GM12865 (cell line): Measurements from ENCODE around the gene RELN.

Experiments
- DNase-seq: peaks from one replicate; pipeline ENCODE4 v3.0.0; 2010; ENCODE audit warnings: low read depth
- H3K4me3 ChIP-seq: 2 replicates; pipeline ENCODE4 v1.5.1; 2011; ENCODE audit warnings: mild to moderate bottlenecking, low read depth, low read length, control low read depth
- TF ChIP-seq, protein P1 (sequence below): IDR thresholded peaks from 2 replicates; pipeline ENCODE4 v1.5.1; 2011; ENCODE audit warnings: low read length, control low read depth, low read depth, inconsistent platforms; ENCODE audit not compliant: insufficient read depth; ENCODE audit errors: missing control alignments

Gene RELN

DNA sequence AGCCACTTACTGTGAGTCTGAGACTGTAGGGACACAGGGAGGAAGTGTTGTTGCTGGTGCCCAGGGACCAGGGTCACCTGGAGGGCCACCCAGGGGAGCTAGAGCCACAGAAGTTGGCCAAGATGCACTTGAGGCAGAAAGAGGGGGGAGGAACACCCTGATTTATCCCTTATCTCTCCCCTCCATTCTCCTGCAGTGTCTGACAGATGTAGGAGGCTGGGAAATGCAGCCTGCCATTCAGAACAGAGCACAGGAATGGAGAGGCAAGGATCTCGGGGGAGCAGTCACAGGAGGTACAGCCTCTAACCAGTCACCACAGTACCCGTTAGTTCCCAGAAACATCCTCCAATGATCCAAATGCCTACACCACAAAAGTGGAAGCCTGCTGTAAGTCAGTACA is 425.0 kb downstream of the RELN start:
- TF ChIP-seq, protein P1, sequence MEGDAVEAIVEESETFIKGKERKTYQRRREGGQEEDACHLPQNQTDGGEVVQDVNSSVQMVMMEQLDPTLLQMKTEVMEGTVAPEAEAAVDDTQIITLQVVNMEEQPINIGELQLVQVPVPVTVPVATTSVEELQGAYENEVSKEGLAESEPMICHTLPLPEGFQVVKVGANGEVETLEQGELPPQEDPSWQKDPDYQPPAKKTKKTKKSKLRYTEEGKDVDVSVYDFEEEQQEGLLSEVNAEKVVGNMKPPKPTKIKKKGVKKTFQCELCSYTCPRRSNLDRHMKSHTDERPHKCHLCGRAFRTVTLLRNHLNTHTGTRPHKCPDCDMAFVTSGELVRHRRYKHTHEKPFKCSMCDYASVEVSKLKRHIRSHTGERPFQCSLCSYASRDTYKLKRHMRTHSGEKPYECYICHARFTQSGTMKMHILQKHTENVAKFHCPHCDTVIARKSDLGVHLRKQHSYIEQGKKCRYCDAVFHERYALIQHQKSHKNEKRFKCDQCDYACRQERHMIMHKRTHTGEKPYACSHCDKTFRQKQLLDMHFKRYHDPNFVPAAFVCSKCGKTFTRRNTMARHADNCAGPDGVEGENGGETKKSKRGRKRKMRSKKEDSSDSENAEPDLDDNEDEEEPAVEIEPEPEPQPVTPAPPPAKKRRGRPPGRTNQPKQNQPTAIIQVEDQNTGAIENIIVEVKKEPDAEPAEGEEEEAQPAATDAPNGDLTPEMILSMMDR: no peak
- H3K4me3 ChIP-seq: no peak overlapping the region
- no peak for DNase-seq

DNA sequence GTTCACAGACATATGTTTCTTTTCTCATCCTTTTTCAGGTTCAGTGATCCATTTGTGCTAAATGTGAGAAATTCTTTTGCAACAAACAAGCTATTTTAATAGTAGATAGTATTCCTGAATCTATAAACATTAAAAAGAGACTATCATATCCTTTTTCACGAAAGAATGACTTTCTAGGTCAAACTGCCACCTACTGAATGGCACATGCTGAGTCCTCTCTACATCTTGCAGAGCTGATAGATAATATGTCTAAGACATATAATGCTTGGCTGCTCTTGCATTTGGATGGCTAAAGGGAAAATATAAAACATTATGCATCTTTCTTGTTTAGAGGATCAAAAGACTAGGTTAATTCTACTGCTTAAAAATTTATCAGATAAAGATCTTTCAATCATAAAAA is 429.3 kb downstream of the RELN start:
- no peak for DNase-seq
- TF ChIP-seq, protein P1: no peak
- no peak overlapping the region for H3K4me3 ChIP-seq

DNA sequence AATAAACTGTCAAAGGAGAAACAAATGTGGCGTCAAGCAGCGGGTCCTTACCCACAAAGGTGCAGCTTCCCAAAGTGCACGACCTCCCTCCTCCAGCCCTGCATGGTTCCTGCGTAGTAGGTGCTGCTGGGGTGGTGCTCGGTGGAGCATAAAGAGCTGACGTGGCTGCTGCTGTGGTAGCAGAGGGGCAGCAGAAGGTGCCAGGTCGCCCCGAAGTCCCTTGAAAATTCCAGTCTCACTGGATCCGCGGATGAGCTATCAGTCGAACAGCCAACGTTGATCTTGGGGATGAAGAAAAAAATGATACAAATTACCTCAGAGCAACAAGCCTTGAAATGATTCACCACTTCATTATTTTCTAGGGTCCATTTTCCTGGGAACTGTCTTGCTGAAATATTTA is 438.4 kb downstream of the RELN start:
- H3K4me3 ChIP-seq: no peak overlapping the region
- DNase-seq: no peak
- TF ChIP-seq, protein P1: no peak

DNA sequence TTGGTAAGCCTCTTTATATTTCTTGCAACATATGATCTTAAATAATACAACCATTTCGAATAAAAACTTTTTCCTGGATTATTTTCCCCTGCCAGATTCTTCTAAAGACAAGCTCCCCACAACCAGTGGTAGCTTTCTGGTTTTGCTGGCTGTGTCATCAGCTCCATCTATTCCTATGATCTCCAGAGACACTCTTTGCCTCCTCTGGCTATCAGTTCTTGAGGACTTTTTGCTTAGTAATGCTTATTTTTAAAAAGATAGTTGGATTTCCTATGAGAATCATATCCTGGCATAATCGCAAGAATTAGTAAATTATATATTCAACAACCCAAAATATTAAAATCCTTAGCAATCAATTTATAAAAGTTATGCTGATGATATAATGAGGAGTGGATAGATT is 439.7 kb downstream of the RELN start:
- TF ChIP-seq, protein P1: no peak
- H3K4me3 ChIP-seq: no peak overlapping the region
- no peak for DNase-seq

DNA sequence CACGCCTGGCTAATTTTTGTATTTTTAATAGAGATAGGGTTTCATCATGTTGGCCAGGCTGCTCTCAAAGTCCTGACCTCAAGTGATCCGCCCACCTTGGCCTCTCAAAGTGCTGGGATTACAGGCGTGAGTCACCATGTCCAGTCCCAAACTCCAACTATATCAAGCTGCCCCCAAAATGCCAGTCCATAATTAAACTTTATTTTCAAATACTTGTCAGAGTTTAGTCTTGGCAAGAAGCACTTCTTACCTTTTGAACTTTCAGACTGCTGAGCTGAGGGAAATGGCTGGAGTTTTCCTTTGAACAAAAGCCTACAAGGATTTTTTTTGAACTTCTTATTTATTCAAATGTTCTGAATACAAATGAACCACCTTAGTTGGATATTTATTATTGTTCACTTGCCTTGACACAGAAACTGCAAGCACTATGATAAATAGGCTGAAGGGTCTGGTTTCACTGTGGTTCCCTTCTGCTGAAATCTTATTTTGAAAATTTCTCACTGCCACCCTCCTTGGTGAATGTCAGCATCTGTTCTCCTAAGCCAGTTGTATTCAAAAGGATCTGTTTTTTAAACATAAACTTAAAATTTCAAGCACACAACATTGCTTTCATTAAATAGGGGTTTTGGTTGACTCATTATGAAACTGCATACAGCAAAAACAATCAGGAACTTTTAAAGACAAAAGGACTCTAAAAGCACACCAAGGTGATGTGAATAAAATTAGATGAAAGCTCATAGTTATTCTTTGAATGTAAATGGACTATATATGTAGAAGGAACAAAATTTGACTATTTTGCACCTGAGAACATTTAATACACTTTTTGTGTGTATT is 441.8 kb downstream of the RELN start:
- TF ChIP-seq, protein P1: no peak
- H3K4me3 ChIP-seq: no peak overlapping the region
- no peak for DNase-seq

DNA sequence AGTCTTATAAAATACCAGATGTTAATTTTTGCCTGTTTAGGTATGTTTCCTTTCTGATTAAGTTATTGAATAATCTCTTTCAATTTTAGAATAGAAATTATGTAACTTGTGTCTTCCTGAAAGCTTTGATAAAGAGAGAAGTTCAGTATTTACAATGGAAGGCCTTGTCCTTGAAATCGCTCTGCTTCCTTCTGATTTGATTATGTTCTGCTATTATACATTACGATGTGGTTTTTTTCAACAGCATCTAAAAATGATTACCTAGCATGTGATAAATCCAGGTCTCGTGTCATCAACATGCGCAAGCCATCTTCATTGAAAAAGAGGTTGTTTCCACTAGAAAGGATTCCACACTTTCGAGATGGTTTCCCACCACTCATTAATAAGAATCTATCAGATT is 447.0 kb downstream of the RELN start:
- TF ChIP-seq, protein P1: no peak
- H3K4me3 ChIP-seq: no peak overlapping the region
- no peak for DNase-seq

DNA sequence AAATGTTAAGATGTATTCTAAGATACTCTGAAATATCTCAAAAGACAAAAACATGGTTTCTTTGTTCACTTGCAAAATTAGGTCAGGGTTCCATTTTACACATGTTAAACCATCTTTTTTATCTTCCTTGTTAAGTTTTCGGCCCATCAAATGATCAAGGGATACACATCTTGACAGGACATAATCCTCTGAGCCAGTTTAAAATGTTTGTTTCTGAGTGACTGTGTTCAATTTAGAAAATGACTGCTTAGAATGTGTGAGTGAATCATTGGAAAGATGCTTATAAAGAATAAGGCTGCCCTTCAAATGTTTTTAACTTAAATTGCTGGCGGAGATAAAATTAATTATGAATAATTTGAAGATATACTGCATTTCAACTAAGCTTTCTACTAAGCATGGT is 447.5 kb downstream of the RELN start:
- no peak for DNase-seq
- TF ChIP-seq, protein P1: no peak

More for the DNA sequence above, 447.5 kb downstream of the RELN start:
- no peak overlapping the region for H3K4me3 ChIP-seq
